ENCODE measurements around the gene ANHX. TPM values are rescaled to one million over a fixed set of nuclear protein-coding genes. Genes with fewer than 3 reads are reported as not detected.
A peak's percentile ranks its signal among the peaks of the same experiment; 100 is the strongest.

Gene ANHX
- total and polyA plus RNA-seq, 4 donors: not detected

DNA sequence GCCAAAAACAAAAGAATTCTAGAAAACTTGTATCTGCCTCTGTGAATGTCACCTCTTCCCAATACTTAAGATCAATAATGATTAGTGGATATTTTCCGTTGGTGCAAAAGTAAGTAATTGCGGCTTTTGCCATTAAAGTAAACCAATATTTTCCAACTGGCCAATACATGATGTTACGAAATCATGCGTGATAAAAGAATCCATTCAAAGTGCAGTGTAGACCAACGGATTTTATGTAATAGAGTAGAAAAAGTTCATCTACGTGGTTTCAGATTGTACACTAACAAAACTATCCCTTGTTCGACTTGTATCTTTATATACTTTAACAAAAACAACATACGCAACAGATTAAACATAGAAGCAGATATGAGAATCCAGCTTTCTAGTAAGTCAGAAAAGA is 55.0 kb downstream of the ANHX start:
- peak overlapping the region in 2 of 3 donors; percentile 24 to 99 for H3K4me3 ChIP-seq (ENCODE audit: low read depth in 1 of 3, low read length in 3 of 3)
- no peak overlapping the region for H3K27ac ChIP-seq (ENCODE audit: low read depth in 1 of 2, low read length in 2 of 2)
- H3K36me3 ChIP-seq (ENCODE audit: control insufficient read depth in 4 of 4, insufficient read depth in 3 of 4, low read depth in 1 of 4, low read length in 3 of 4): peaks cover 10 to 30% (median 28%) of the 10 kb centered on the region in 4 donors
- no peaks in the 10 kb centered on the region for H3K27me3 ChIP-seq (ENCODE audit: control insufficient read depth in 4 of 4, insufficient read depth in 4 of 4, low read length in 3 of 4)
- H3K4me1 ChIP-seq (ENCODE audit: control insufficient read depth in 4 of 4, insufficient read depth in 4 of 4, low read length in 3 of 4): peaks cover 0 to 15% (median 7%) of the 10 kb centered on the region in 4 donors
- TF ChIP-seq EGR1 (IDR thresholded peaks at IDR 0.05; ENCODE audit: low read depth in 2 of 2): no peak
- no peak for TF ChIP-seq SP1 (IDR thresholded peaks at IDR 0.05)
- peaks cover 20 to 68% (median 38%) of the 10 kb centered on the region in 4 donors for H3K9me3 ChIP-seq (ENCODE audit: control insufficient read depth in 4 of 4, low read length in 3 of 4)
- no peak overlapping the region for H3K9ac ChIP-seq (ENCODE audit: low read depth in 1 of 2, low read length in 2 of 2)
- 94% methylated on average over 8 of the region's 8 CpGs for WGBS
- DNase-seq (ENCODE audit: low spot score): no peak

DNA sequence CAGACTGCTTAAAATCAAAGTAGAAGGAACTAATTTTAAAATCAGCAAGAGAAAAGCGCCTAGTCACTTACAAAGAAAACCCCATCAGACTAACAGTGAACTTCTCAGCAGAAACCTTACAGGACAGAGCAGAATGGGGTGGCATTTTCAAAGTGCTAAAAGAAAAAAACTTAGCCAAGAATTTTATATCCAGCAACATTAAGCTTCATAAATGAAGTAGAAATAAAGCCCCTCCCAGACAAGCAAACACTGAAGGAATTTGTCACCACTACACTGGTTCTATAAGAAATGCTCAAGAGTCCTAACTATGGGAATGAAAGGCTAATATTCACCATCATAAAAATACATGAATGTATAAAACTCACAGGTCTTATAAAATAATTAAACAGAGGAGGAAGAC is 60.8 kb downstream of the ANHX start:
- 69% methylated on average over 1 of the region's 1 CpG for WGBS

More for the DNA sequence above, 60.8 kb downstream of the ANHX start:
- Histone ChIP-seq H3K9ac (ENCODE audit: low read depth in 1 of 2, low read length in 2 of 2) (no peak overlapping the region), H3K36me3 (ENCODE audit: control insufficient read depth in 4 of 4, insufficient read depth in 3 of 4, low read depth in 1 of 4, low read length in 3 of 4) (peaks cover 0 to 2% (median 0%) of the 10 kb centered on the region in 4 donors), H3K9me3 (ENCODE audit: control insufficient read depth in 4 of 4, low read length in 3 of 4) (peaks cover 27 to 75% (median 37%) of the 10 kb centered on the region in 4 donors), H3K27me3 (ENCODE audit: control insufficient read depth in 4 of 4, insufficient read depth in 4 of 4, low read length in 3 of 4) (no peaks in the 10 kb centered on the region), H3K27ac (ENCODE audit: low read depth in 1 of 2, low read length in 2 of 2) (no peak overlapping the region), H3K4me3 (ENCODE audit: low read depth in 1 of 3, low read length in 3 of 3) (no peak overlapping the region), H3K4me1 (ENCODE audit: control insufficient read depth in 4 of 4, insufficient read depth in 4 of 4, low read length in 3 of 4) (no peaks in the 10 kb centered on the region)
- DNase-seq (ENCODE audit: low spot score): no peak
- TF ChIP-seq, protein P1, sequence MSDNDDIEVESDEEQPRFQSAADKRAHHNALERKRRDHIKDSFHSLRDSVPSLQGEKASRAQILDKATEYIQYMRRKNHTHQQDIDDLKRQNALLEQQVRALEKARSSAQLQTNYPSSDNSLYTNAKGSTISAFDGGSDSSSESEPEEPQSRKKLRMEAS (IDR thresholded peaks at IDR 0.05): no peak
- TF ChIP-seq, protein P2, sequence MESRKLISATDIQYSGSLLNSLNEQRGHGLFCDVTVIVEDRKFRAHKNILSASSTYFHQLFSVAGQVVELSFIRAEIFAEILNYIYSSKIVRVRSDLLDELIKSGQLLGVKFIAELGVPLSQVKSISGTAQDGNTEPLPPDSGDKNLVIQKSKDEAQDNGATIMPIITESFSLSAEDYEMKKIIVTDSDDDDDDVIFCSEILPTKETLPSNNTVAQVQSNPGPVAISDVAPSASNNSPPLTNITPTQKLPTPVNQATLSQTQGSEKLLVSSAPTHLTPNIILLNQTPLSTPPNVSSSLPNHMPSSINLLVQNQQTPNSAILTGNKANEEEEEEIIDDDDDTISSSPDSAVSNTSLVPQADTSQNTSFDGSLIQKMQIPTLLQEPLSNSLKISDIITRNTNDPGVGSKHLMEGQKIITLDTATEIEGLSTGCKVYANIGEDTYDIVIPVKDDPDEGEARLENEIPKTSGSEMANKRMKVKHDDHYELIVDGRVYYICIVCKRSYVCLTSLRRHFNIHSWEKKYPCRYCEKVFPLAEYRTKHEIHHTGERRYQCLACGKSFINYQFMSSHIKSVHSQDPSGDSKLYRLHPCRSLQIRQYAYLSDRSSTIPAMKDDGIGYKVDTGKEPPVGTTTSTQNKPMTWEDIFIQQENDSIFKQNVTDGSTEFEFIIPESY (IDR thresholded peaks at IDR 0.05): no peak
- TF ChIP-seq, protein P3, sequence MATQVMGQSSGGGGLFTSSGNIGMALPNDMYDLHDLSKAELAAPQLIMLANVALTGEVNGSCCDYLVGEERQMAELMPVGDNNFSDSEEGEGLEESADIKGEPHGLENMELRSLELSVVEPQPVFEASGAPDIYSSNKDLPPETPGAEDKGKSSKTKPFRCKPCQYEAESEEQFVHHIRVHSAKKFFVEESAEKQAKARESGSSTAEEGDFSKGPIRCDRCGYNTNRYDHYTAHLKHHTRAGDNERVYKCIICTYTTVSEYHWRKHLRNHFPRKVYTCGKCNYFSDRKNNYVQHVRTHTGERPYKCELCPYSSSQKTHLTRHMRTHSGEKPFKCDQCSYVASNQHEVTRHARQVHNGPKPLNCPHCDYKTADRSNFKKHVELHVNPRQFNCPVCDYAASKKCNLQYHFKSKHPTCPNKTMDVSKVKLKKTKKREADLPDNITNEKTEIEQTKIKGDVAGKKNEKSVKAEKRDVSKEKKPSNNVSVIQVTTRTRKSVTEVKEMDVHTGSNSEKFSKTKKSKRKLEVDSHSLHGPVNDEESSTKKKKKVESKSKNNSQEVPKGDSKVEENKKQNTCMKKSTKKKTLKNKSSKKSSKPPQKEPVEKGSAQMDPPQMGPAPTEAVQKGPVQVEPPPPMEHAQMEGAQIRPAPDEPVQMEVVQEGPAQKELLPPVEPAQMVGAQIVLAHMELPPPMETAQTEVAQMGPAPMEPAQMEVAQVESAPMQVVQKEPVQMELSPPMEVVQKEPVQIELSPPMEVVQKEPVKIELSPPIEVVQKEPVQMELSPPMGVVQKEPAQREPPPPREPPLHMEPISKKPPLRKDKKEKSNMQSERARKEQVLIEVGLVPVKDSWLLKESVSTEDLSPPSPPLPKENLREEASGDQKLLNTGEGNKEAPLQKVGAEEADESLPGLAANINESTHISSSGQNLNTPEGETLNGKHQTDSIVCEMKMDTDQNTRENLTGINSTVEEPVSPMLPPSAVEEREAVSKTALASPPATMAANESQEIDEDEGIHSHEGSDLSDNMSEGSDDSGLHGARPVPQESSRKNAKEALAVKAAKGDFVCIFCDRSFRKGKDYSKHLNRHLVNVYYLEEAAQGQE (IDR thresholded peaks at IDR 0.05): no peak
- TF ChIP-seq FOXA1 (IDR thresholded peaks at IDR 0.05) (no peak), HNF4G (IDR thresholded peaks at IDR 0.05) (no peak), RAD21 (IDR thresholded peaks at IDR 0.05) (no peak), EGR1 (IDR thresholded peaks at IDR 0.05; ENCODE audit: low read depth in 2 of 2) (no peak), TAF1 (conservative IDR thresholded peaks at IDR 0.05) (no peak), SP1 (IDR thresholded peaks at IDR 0.05) (no peak), HNF4A (conservative IDR thresholded peaks at IDR 0.05) (no peak), RXRA (IDR thresholded peaks at IDR 0.05) (no peak), YY1 (IDR thresholded peaks at IDR 0.05) (no peak)
- TF ChIP-seq, protein P4, sequence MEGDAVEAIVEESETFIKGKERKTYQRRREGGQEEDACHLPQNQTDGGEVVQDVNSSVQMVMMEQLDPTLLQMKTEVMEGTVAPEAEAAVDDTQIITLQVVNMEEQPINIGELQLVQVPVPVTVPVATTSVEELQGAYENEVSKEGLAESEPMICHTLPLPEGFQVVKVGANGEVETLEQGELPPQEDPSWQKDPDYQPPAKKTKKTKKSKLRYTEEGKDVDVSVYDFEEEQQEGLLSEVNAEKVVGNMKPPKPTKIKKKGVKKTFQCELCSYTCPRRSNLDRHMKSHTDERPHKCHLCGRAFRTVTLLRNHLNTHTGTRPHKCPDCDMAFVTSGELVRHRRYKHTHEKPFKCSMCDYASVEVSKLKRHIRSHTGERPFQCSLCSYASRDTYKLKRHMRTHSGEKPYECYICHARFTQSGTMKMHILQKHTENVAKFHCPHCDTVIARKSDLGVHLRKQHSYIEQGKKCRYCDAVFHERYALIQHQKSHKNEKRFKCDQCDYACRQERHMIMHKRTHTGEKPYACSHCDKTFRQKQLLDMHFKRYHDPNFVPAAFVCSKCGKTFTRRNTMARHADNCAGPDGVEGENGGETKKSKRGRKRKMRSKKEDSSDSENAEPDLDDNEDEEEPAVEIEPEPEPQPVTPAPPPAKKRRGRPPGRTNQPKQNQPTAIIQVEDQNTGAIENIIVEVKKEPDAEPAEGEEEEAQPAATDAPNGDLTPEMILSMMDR (IDR thresholded peaks at IDR 0.05; ENCODE audit: low read depth, low read length, missing input control): no peak

Measured in liver (tissue), 9 donors.